ENCODE results near the gene CEMIP. TPM values are rescaled to one million over a fixed set of nuclear protein-coding genes. Genes with fewer than 3 reads are reported as not detected.

CEMIP gene
- total and polyA plus RNA-seq, 10 of the 15 experiments (the other 5 are each of a cell fraction or from before 2014, with no cell fraction given) = 0.01 to 0.44 (median 0.16) TPM; not detected in 6

GRCh38 chr15:80789296-80789695 is 10.1 kb downstream of the CEMIP start:
- SMC1A ChIA-PET (ENCODE audit: uncharacterized antibody, unreplicated experiment) = interaction anchor here (1.5 kb wide), 1 partner anchor 14 kb away, joined by 3 read pairs; no protein-coding TSS in a partner anchor
- Histone ChIP-seq H3K4me2 (ENCODE audit: control insufficient read depth, insufficient read depth) (no peak overlapping the region), H3K4me1 (ENCODE audit: control insufficient read depth, insufficient read depth, low read length) (no peaks in the 10 kb centered on the region), H3K36me3 (ENCODE audit: control insufficient read depth in 2 of 2, insufficient read depth in 2 of 2, low read length in 1 of 2) (no peaks in the 10 kb centered on the region), H3K9me3 (replicated peaks; ENCODE audit: control insufficient read depth, insufficient read depth, low read length) (no peaks in the 10 kb centered on the region), H3K79me2 (ENCODE audit: control insufficient read depth, insufficient read depth, low read length) (no peaks in the 10 kb centered on the region), H4K20me1 (ENCODE audit: control insufficient read depth, insufficient read depth) (no peaks in the 10 kb centered on the region), H2AFZ (ENCODE audit: control insufficient read depth, low read depth, low read length) (no peak overlapping the region), H3K27ac (ENCODE audit: control insufficient read depth, insufficient read depth) (no peak overlapping the region), H3K9ac (ENCODE audit: control insufficient read depth, insufficient read depth, low read length) (no peak overlapping the region), H3K4me3 (no peak overlapping the region), H3K27me3 (replicated peaks in 1 of 2; ENCODE audit: control insufficient read depth in 2 of 2, insufficient read depth in 2 of 2, low read length in 1 of 2) (peaks cover 0 to 4% of the 10 kb centered on the region in 2 experiments; a peak in 3 of 4 replicates)
- WGBS (ENCODE audit: insufficient coverage, insufficient replicate concordance, low lambda C conversion rate, missing lambda C conversion rate) = 0% methylated on average over 5 of the region's 5 CpGs
- TF ChIP-seq POLR2AphosphoS5 (IDR thresholded peaks at IDR 0.05; ENCODE audit: low read length) = no peak
- TF ChIP-seq CTCF (IDR thresholded peaks at IDR 0.05 in 2 of 3, conservative IDR thresholded peaks at IDR 0.05 in 1 of 3; ENCODE audit: control insufficient read depth in 2 of 3, extremely low read depth in 1 of 3, insufficient read depth in 1 of 3, low read depth in 3 of 3, low read length in 3 of 3) = no peak
- TF ChIP-seq RELA (IDR thresholded peaks at IDR 0.05; ENCODE audit: borderline replicate concordance, partially characterized antibody) = no peak
- TF ChIP-seq TAF1 (IDR thresholded peaks at IDR 0.05; ENCODE audit: borderline replicate concordance, low read depth, low read length) = no peak
- TF ChIP-seq, protein P1, sequence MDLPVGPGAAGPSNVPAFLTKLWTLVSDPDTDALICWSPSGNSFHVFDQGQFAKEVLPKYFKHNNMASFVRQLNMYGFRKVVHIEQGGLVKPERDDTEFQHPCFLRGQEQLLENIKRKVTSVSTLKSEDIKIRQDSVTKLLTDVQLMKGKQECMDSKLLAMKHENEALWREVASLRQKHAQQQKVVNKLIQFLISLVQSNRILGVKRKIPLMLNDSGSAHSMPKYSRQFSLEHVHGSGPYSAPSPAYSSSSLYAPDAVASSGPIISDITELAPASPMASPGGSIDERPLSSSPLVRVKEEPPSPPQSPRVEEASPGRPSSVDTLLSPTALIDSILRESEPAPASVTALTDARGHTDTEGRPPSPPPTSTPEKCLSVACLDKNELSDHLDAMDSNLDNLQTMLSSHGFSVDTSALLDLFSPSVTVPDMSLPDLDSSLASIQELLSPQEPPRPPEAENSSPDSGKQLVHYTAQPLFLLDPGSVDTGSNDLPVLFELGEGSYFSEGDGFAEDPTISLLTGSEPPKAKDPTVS (IDR thresholded peaks at IDR 0.05; ENCODE audit: low read depth, low read length) = no peak
- TF ChIP-seq SMARCA5 (IDR thresholded peaks at IDR 0.05) = no peak
- TF ChIP-seq POLR2A (IDR thresholded peaks at IDR 0.05; ENCODE audit: low read depth, low read length) = no peak
- no peak for TF ChIP-seq FOXM1 (IDR thresholded peaks at IDR 0.05; ENCODE audit: low read depth, low read length)
- TF ChIP-seq MTA3 (IDR thresholded peaks at IDR 0.05; ENCODE audit: borderline replicate concordance, low read length) = no peak
- no peak for TF ChIP-seq BMI1 (IDR thresholded peaks at IDR 0.05; ENCODE audit: borderline replicate concordance)
- no peak for TF ChIP-seq ZNF384 (IDR thresholded peaks at IDR 0.05; ENCODE audit: borderline replicate concordance, low read depth, low read length)
- TF ChIP-seq RELB (IDR thresholded peaks at IDR 0.05; ENCODE audit: low read depth) = no peak
- TF ChIP-seq, protein P2, sequence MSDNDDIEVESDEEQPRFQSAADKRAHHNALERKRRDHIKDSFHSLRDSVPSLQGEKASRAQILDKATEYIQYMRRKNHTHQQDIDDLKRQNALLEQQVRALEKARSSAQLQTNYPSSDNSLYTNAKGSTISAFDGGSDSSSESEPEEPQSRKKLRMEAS (IDR thresholded peaks at IDR 0.05; ENCODE audit: low read depth, low read length) = no peak
- DNase-seq (ENCODE audit: low read depth, low spot score) (no peak), ATAC-seq (no peak), FAIRE-seq (no peak)
- CTCF ChIA-PET = interaction anchor here (1.1 to 3.3 kb wide), 2 partner anchors 13 to 181 kb away, joined by 3 to 13 read pairs; no protein-coding TSS in a partner anchor
- no TSS peak for BruUV-seq (replicated peaks)
- intact Hi-C loops (cut with micrococcal nuclease; ENCODE audit: unreplicated experiment) = no loop called here
- POLR2A ChIA-PET = interaction anchor here (0.6 kb wide), 1 partner anchor 179 kb away, joined by 3 read pairs; no protein-coding TSS in a partner anchor
- in situ Hi-C loops (cut with MboI) = no loop called here
- RAD21 ChIA-PET (ENCODE audit: unreplicated experiment) = no interaction called here

All from GM12878 (cell line).